Measurements from ENCODE around the gene RMC1.
A peak's percentile ranks its signal among the peaks of the same experiment; 100 is the strongest.
"Not testable (repeated sequence)": the region's sequence is repeated elsewhere in the genome, so short reads cannot be mapped to it uniquely, and the experiment has no call there.

Gene RMC1

GRCh38 chr18:23498117-23498516, 5.2 kb upstream of the RMC1 start:
- DNase-seq (ENCODE audit: low read depth in 2 of 2): no peak

- peak; percentile 19 to 60 for DNase-seq (ENCODE audit: low read depth in 2 of 2)
These were observed 4.4 kb upstream of the RMC1 start for GRCh38 chr18:23498877-23499276.

- no peak for DNase-seq (ENCODE audit: low read depth in 2 of 2)
These were observed 4.0 kb upstream of the RMC1 start for GRCh38 chr18:23499291-23499781.

DNA sequence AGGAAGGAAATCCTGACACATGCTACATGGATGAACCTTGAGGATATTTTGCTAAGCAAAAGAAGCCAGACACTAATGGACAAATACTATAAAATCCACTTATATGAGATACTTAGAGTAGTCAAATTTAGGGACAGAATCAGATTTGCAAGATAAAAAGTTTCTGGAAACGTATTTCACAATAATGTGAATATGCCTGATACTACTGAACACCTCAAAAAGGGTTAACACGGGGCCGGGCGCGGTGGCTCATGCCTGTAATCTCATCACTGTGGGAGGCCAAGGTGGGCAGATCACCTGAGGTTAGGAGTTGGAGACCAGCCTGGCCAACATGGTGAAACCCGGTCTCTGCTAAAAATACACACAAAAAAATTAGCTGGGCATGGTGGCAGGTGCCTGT, 1.7 kb upstream of the RMC1 start:
- DNase-seq (ENCODE audit: low read depth in 2 of 2): no peak

DNA sequence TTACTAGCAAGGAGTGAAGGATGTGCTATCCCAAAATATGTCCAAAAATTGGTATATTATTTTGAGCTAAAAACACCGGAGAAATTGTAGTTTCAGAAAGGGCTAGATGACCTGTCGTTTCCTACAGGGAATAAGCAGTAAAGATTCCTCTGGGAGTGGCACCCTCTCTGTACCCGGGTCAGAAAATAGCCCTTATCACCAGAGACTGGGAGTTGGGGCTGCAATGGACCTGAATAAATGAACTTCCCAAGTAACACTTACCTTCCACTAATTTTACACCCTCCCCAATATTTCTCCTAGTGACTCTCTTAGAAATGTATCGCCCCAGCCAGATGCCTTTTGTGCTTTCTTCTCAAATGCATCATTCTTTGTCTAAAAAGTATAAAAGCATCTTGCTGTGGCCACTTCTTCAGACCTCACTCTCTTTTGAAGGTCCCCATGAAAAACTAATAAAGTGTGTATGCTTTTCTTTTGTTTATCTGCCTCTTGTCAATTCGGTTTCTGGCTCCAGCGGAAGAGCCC, 734 bp upstream of the RMC1 start:
- no peak for DNase-seq (ENCODE audit: low read depth in 2 of 2)

DNA sequence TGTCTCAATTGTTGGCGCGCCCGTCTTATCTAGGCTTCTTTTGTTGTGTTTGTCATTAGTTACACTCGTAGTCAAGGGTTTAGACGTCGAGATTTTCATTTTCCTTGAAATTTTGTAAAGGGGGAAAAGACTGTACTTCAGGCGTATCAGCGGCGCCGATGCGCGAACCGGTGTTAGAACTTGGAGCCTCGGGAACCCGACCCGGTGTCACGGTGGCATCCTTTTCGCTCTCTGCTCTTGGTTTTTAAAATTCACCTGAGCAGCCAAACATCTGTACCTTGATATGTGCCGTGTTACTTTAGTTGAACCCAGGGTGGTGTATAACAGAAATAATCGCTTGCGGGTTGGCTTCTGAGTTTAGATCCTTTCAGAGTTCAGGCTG, 643 bp downstream of the RMC1 start:
- no peak for DNase-seq (ENCODE audit: low read depth in 2 of 2)

DNA sequence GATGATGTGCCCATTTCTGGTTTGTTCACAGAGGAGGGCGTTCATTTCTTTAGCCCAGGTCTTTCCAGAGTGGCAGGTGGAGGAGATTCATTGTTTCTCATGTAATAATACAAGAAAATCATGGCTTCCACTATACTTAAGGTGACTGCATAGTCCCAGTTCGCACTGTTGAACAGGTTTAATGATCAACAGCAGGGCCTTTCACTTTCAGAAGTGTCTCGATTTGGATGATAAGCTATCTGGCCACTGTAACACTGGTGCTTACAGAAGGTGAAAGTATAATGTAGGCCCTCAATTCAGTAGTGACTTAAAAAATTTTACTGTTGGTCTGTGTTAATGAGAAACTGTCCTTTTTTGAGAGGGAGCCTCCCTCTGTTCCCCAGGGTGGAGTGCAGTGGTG, 1.4 kb downstream of the RMC1 start:
- no peak for DNase-seq (ENCODE audit: low read depth in 2 of 2)

DNA sequence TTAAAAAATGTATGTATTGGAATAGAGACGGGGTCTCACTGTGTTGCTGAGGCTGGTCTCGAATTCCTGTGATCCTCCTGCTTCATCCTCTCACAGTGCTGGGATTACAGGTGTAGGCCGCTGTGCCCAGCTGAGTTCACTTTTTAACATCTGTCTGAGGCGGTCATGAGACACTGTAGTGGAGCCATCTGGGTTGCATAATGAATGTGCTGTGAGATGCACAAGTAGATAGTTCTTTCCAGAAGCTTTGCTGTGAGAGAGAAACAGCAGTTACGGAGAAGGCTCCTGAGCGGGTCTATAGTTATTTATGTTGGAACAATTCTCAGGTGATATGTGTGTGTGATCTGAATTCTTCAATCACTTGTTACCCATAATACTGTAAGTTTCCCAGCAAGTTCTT, 3.1 kb downstream of the RMC1 start:
- no peak for DNase-seq (ENCODE audit: low read depth in 2 of 2)

- DNase-seq (ENCODE audit: low read depth in 2 of 2): not testable (repeated sequence)
These were observed 7.6 kb downstream of the RMC1 start for GRCh38 chr18:23510923-23511322.

DNA sequence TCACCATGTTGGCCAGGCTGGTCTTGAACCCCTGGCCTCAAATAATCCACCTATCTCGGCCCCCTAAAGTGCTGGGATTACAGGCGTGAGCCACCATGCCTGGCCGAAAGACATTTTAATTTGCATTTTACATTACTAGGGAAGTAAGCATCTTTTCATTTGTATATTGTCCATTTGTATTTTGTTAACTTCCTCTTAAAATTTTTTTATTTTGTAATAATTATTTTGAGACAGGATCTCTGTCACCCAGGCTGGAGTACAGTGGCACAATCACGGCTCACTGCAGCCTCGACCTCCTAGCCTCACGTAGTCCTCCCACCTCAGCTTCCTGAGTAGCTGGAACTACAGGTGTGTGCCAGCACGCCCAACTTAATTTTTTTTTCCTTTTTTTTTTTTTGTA, 8.9 kb downstream of the RMC1 start:
- DNase-seq (ENCODE audit: low read depth in 2 of 2): not testable (repeated sequence)

DNA sequence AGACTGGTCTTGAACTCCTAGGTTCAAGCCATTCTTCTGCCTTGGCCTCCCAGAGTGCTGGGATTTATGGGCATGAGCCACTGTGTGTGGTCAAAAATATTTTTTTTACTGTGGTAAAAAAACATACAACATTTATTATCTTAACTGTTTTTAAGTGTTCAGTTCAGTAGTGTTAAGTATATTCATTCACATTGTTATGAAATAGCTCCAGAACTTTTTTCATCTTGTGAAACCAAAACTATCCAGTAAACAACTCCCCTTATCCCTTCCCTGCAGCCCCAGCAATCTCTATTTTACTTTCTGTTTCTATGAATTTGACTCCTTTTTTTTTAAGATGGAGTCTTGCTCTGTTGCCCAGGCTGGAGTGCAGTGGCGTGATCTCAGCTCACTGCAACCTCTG, 9.3 kb downstream of the RMC1 start:
- no peak for DNase-seq (ENCODE audit: low read depth in 2 of 2)

DNA sequence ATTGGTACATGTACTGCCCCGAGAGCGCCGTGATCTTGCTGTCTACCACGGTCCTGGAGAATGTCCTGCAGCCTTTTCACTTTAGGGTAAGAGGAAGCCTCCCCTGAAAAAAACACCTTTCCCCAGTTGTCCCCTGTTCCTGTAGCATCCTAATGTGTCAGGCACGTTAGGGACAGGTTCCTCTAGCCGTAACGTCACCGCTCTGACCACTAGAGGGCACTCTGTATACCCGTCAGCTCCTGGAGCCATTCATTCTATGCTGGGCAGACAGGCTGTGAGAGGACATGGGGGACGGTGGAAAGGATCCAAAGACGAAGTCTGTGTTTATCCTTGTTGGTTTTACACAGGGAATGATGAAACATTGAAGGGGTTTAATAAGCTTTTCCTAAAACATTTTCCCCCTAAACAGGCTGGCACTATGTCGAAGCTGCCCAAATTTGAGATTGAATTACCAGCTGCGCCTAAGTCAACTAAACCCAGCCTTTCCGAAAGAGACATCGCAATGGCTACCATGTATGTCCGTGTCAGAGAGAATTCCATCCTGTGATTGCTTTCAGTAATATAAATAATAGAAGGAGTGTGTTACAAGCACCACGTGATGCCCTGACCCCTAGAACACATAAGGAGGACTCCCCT, 12.7 kb downstream of the RMC1 start:
- peak; percentile 32 to 60 for DNase-seq (ENCODE audit: low read depth in 2 of 2)

DNA sequence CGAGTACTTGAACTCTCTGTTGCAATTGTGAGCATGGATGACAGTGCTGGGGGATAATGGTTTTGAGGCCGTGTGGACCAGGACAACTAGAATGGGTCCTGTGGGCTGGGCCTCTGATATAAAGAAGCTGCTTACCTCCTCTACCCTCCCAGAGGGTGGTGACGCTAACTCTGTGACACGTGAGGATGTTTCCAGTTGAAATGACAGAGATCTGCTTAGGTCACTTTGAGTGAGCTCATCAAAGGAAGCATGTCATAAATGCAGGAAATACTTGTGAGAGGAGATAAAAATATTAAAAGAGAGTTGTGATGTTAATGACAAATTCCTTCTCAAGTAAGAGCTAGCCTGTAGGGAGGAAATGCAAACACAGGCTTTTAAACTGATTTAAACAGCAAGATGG, 16.4 kb downstream of the RMC1 start:
- no peak for DNase-seq (ENCODE audit: low read depth in 2 of 2)

GRCh38 chr18:23521271-23521670, 18.0 kb downstream of the RMC1 start:
- no peak for DNase-seq (ENCODE audit: low read depth in 2 of 2)

GRCh38 chr18:23521907-23522306, 18.6 kb downstream of the RMC1 start:
- no peak for DNase-seq (ENCODE audit: low read depth in 2 of 2)

GRCh38 chr18:23523429-23524212, 20.3 kb downstream of the RMC1 start:
- no peak for DNase-seq (ENCODE audit: low read depth in 2 of 2)

DNA sequence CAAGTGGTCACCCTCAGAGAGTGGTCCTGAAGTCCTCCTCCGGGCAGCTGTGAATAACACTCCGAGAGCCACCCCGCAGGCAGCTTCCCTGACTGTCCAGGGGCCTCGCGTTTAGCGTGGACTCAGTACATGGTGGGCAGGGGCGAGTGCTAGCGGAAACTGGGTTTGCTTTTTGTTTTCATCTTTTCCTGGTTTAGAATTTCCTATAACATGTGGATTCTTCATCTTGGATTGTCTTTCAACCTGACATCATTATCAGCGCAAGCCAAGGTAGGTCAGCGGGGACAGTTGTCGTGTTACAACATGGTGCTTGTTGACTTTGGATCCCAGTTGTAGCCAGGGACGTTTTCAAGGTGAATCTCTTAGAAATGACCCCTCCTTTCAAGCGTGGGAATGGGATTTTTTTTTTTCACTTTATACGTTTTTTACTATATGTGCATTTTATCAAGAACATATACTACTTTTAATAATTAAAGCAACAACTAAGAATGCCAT, 20.9 kb downstream of the RMC1 start:
- DNase-seq (ENCODE audit: low read depth in 2 of 2): no peak

- DNase-seq (ENCODE audit: low read depth in 2 of 2): no peak
These were observed 23.3 kb downstream of the RMC1 start for GRCh38 chr18:23526501-23527063.

- no peak for DNase-seq (ENCODE audit: low read depth in 2 of 2)
These were observed 25.5 kb downstream of the RMC1 start for GRCh38 chr18:23528580-23529472.

DNA sequence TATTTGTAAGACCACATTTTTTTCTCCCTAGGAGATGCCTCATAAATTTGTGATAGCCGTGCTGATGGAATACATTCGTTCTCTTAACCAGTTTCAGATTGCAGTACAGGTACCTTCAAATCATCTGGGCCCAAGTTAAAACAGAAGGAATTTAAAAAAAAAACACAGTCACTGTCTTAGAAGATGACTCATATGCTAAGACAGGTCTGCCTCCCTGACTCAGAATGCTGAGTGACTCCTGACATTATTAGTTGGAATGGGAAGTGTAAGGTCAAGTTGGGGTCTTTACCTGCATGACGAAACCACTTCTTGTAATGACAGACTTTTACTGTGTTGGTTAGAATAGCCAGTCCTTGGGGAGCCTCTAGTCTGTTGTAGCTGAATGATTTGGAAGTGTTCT, 26.3 kb downstream of the RMC1 start:
- no peak for DNase-seq (ENCODE audit: low read depth in 2 of 2)

- DNase-seq (ENCODE audit: low read depth in 2 of 2): no peak
These were observed 26.9 kb downstream of the RMC1 start for GRCh38 chr18:23530195-23530594.

DNA sequence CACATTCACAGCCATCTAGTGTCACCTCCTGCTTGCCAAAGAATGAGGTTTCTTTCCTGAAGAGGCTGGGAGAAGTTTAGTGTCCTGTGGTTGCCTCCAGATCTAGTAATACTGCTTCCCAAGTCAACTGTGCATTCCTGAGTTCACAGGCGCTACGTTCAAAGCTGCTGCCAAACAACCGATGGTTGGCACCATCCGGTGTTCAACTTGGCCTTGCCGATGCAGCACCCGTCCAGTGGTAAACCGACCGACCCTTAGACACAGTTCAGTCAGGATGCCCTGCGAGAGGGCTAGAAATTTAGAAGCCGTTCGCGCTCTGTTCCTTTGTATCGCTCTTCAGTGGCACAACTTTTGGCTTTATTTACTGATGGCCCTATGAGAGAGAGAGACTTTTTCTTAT, 28.6 kb downstream of the RMC1 start:
- DNase-seq (ENCODE audit: low read depth in 2 of 2): no peak
